ENCODE measurements around the gene MECP2.

Gene MECP2

DNA sequence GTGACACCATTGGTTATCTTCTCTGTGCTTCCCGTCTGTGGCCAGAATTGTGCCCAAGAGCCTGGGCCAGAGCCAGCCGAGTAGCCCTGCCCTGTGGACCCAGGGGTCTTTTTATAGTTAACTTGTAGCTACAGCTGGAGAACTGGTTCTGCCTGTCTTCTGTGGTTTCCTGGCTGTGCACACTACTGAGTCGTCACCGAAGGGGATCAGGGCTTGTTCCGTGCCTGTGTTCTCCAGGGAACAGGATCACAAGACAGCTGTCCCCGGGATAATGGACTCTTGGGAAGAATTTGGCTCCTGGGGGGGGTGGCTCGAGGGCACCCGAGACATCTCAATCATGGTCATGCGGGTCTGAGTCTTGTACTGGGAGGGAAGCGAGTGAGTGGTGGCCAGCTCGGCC lies 24.4 kb upstream of the MECP2 start:
- no peak for ATAC-seq
- TF ChIP-seq, protein P1, sequence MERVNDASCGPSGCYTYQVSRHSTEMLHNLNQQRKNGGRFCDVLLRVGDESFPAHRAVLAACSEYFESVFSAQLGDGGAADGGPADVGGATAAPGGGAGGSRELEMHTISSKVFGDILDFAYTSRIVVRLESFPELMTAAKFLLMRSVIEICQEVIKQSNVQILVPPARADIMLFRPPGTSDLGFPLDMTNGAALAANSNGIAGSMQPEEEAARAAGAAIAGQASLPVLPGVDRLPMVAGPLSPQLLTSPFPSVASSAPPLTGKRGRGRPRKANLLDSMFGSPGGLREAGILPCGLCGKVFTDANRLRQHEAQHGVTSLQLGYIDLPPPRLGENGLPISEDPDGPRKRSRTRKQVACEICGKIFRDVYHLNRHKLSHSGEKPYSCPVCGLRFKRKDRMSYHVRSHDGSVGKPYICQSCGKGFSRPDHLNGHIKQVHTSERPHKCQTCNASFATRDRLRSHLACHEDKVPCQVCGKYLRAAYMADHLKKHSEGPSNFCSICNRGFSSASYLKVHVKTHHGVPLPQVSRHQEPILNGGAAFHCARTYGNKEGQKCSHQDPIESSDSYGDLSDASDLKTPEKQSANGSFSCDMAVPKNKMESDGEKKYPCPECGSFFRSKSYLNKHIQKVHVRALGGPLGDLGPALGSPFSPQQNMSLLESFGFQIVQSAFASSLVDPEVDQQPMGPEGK (CRISPR knock-in tag; IDR thresholded peaks at IDR 0.05; ENCODE audit: borderline replicate concordance) = no peak
- TF ChIP-seq ZNF8 (CRISPR knock-in tag; IDR thresholded peaks at IDR 0.05) (no peak), ZC3H10 (CRISPR knock-in tag; IDR thresholded peaks at IDR 0.05) (no peak), ESRRG (CRISPR knock-in tag; IDR thresholded peaks at IDR 0.05) (no peak), ZNF70 (CRISPR knock-in tag; IDR thresholded peaks at IDR 0.05) (no peak), SNAI2 (CRISPR knock-in tag; IDR thresholded peaks at IDR 0.05) (no peak), OSR1 (CRISPR knock-in tag; IDR thresholded peaks at IDR 0.05) (no peak), BACH2 (CRISPR knock-in tag; IDR thresholded peaks at IDR 0.05; ENCODE audit: borderline replicate concordance) (no peak), PPARA (CRISPR knock-in tag; IDR thresholded peaks at IDR 0.05; ENCODE audit: borderline replicate concordance) (no peak), TOX (CRISPR knock-in tag; IDR thresholded peaks at IDR 0.05; ENCODE audit: borderline replicate concordance) (no peak)
- TF ChIP-seq, protein P2, sequence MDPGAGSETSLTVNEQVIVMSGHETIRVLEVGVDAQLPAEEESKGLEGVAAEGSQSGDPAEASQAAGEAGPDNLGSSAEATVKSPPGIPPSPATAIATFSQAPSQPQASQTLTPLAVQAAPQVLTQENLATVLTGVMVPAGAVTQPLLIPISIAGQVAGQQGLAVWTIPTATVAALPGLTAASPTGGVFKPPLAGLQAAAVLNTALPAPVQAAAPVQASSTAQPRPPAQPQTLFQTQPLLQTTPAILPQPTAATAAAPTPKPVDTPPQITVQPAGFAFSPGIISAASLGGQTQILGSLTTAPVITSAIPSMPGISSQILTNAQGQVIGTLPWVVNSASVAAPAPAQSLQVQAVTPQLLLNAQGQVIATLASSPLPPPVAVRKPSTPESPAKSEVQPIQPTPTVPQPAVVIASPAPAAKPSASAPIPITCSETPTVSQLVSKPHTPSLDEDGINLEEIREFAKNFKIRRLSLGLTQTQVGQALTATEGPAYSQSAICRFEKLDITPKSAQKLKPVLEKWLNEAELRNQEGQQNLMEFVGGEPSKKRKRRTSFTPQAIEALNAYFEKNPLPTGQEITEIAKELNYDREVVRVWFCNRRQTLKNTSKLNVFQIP (CRISPR knock-in tag; IDR thresholded peaks at IDR 0.05; ENCODE audit: borderline replicate concordance, low read depth) = no peak
- TF ChIP-seq, protein P3, sequence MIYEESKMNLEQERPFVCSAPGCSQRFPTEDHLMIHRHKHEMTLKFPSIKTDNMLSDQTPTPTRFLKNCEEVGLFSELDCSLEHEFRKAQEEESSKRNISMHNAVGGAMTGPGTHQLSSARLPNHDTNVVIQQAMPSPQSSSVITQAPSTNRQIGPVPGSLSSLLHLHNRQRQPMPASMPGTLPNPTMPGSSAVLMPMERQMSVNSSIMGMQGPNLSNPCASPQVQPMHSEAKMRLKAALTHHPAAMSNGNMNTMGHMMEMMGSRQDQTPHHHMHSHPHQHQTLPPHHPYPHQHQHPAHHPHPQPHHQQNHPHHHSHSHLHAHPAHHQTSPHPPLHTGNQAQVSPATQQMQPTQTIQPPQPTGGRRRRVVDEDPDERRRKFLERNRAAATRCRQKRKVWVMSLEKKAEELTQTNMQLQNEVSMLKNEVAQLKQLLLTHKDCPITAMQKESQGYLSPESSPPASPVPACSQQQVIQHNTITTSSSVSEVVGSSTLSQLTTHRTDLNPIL (CRISPR knock-in tag; IDR thresholded peaks at IDR 0.05; ENCODE audit: low read depth) = no peak
- TF ChIP-seq, protein P4, sequence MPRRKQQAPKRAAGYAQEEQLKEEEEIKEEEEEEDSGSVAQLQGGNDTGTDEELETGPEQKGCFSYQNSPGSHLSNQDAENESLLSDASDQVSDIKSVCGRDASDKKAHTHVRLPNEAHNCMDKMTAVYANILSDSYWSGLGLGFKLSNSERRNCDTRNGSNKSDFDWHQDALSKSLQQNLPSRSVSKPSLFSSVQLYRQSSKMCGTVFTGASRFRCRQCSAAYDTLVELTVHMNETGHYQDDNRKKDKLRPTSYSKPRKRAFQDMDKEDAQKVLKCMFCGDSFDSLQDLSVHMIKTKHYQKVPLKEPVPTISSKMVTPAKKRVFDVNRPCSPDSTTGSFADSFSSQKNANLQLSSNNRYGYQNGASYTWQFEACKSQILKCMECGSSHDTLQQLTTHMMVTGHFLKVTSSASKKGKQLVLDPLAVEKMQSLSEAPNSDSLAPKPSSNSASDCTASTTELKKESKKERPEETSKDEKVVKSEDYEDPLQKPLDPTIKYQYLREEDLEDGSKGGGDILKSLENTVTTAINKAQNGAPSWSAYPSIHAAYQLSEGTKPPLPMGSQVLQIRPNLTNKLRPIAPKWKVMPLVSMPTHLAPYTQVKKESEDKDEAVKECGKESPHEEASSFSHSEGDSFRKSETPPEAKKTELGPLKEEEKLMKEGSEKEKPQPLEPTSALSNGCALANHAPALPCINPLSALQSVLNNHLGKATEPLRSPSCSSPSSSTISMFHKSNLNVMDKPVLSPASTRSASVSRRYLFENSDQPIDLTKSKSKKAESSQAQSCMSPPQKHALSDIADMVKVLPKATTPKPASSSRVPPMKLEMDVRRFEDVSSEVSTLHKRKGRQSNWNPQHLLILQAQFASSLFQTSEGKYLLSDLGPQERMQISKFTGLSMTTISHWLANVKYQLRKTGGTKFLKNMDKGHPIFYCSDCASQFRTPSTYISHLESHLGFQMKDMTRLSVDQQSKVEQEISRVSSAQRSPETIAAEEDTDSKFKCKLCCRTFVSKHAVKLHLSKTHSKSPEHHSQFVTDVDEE (CRISPR knock-in tag; IDR thresholded peaks at IDR 0.05) = no peak

DNA sequence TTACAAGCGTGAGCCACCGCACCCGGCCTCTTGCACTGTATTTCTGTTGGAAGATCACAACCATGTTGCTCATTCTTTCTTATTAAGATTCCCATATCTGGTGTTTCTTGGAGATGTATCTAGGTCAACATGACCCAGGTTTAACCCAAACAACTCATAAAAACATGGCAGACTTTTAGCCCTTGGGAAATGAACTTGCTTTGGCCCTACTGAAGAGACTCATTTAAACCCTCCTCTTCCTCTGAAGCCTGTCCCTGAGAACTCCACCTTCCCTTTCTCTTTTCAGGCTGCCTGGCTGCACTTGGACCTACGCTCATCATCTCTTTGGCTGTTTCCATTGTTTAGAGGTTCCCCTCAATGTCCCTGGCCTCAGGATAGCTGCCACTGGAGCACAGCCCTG lies 23.7 kb upstream of the MECP2 start:
- TF ChIP-seq RARB (CRISPR knock-in tag; IDR thresholded peaks at IDR 0.05) (no peak), TCF4 (CRISPR knock-in tag; IDR thresholded peaks at IDR 0.05; ENCODE audit: borderline replicate concordance) (no peak), ZFP3 (CRISPR knock-in tag; IDR thresholded peaks at IDR 0.05) (no peak), ZNF8 (CRISPR knock-in tag; IDR thresholded peaks at IDR 0.05) (no peak)
- TF ChIP-seq, protein P3 (CRISPR knock-in tag; IDR thresholded peaks at IDR 0.05; ENCODE audit: low read depth) = no peak
- no peak for ATAC-seq

DNA sequence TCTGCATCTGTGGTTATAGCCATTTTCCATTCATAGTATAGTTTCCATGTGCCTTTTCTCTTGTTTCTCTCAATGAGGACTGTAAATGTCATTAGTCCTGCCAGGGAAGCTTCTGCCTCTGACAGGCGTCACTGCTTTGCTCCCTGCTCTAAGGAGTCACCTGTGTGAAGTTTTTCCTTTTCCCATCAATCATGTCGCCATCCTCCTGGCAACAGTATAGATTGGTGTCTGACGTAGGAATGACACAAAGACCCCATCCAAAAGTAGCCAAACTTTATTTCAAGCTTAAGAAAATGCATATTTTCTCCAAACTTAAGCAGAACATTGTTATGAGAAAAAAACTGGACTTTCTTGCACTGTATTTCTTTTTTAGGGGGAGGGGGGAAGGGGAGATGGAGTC lies 23.1 kb upstream of the MECP2 start:
- no peak for ATAC-seq
- TF ChIP-seq, protein P3 (CRISPR knock-in tag; IDR thresholded peaks at IDR 0.05; ENCODE audit: low read depth) = no peak
- TF ChIP-seq, protein P4 (CRISPR knock-in tag; IDR thresholded peaks at IDR 0.05) = no peak
- TF ChIP-seq ISL1 (CRISPR knock-in tag; IDR thresholded peaks at IDR 0.05) = no peak
- no peak for TF ChIP-seq ZNF70 (CRISPR knock-in tag; IDR thresholded peaks at IDR 0.05)
- no peak for TF ChIP-seq TOX (CRISPR knock-in tag; IDR thresholded peaks at IDR 0.05; ENCODE audit: borderline replicate concordance)
- no peak for TF ChIP-seq ZC3H10 (CRISPR knock-in tag; IDR thresholded peaks at IDR 0.05)
- no peak for TF ChIP-seq OSR1 (CRISPR knock-in tag; IDR thresholded peaks at IDR 0.05)
- no peak for TF ChIP-seq ESRRG (CRISPR knock-in tag; IDR thresholded peaks at IDR 0.05)
- TF ChIP-seq ZFP3 (CRISPR knock-in tag; IDR thresholded peaks at IDR 0.05) = no peak
- TF ChIP-seq BACH2 (CRISPR knock-in tag; IDR thresholded peaks at IDR 0.05; ENCODE audit: borderline replicate concordance) = no peak
- no peak for TF ChIP-seq GLIS3 (CRISPR knock-in tag; IDR thresholded peaks at IDR 0.05)
- TF ChIP-seq, protein P2 (CRISPR knock-in tag; IDR thresholded peaks at IDR 0.05; ENCODE audit: borderline replicate concordance, low read depth) = no peak
- no peak for TF ChIP-seq ZNF8 (CRISPR knock-in tag; IDR thresholded peaks at IDR 0.05)

All from SK-N-SH treated with all-trans-retinoic acid at 6 μM for 48 hours (cell line).